ENCODE measurements around the gene AP3M1.
"Not testable (repeated sequence)": the region's sequence is repeated elsewhere in the genome, so short reads cannot be mapped to it uniquely, and the experiment has no call there.

Gene AP3M1

GRCh38 chr10:74163319-74164068 lies 12.9 kb upstream of the AP3M1 start:
- DNase-seq, result no peak

GRCh38 chr10:74160013-74160412 lies 9.4 kb upstream of the AP3M1 start:
- DNase-seq, result no peak

- DNase-seq, result no peak
Observed at GRCh38 chr10:74156919-74157289, 6.3 kb upstream of the AP3M1 start.

GRCh38 chr10:74153676-74154075 lies 3.0 kb upstream of the AP3M1 start:
- no peak for DNase-seq

DNA sequence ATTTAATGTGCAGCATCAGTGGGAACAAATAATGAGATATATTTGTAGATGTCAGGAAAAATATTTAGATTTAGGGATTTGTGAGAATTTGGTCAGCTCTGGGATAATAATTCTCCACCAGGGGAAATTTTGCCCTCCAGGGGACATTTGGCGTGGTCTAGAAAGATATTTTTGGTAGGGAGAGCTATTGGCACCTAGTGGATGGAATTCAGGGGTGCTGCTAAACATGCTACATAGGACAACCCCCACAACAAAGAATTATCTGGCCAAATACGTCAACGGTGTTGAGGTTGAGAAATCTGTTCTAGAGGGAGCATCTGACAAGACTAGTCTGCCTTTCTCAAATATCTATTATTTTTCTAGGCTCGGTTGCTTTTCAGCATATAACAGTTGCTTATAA lies 2.5 kb upstream of the AP3M1 start:
- DNase-seq, result no peak

- no peak for DNase-seq
Observed at GRCh38 chr10:74151879-74152722, 1.5 kb upstream of the AP3M1 start.

DNA sequence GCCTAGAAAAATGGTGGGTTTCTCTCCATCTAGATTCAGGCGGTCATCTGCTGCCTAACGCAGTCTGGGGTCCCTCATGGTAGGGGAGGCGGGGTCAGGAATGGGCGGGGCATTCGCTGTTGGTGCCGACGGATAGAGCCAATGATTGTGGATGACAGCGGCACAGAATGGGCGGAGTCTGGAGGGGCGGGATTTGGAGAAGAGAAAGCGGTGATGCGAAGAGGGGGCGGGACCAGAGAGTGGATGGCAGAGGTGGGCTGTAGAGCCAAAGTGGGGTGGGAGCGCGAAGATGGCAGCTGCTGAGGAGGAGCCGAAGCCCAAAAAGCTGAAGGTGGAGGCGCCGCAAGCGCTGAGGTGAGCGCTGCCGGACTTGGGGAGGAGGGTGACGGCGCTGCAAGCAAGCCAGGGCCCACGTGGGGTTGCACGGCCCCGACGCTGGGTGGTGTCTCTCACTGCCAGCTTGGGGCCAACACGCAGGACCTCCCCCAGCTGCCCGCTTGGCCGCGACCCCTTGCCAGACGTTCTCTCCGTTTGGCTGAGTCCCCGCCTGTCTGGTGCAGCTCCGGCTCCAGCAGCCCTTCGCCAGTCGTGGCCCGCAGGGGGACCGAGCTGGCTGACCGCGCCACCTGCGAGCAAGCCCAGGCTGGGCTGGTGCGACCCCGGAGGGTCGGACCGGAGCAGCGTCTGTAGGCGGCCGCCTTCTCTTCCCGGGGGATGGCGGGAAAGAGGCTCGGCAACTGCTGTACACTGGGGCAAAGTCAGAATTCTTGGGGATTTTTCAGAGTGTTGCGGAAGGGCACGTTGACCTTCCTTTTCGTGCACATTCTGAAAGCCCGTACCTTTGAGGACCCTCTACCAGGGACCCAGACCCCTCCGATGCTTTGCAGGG lies 606 bp upstream of the AP3M1 start, which contains the start of gene ADK:
Gene ADK (plus strand): TSS at position 232 of the 889 bp plus-strand sequence. CDS start 58 bp downstream, at position 290.
- DNase-seq, result peak; percentile 100

DNA sequence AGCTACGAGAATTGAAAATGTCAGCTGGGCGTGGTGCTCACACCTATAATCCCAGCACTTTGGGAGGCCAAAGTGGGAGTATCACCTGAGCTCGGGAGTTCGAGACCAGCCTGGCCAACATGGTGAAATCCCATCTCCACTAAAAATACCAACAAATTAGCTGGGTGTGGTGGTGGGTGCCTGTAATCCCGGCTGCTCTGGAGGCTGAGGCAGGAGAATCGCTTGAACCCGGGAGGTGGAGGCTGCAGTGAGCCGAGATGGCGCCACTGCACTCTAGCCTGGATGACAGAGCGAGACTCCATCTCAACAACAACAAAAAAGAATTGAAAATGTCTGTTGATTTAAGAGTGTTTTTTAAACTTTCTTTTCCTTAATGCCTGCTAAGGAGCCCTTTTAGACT lies 3.6 kb downstream of the AP3M1 start:
- DNase-seq, result not testable (repeated sequence)

- no peak for DNase-seq
Observed at GRCh38 chr10:74145133-74145532, 5.5 kb downstream of the AP3M1 start.

DNA sequence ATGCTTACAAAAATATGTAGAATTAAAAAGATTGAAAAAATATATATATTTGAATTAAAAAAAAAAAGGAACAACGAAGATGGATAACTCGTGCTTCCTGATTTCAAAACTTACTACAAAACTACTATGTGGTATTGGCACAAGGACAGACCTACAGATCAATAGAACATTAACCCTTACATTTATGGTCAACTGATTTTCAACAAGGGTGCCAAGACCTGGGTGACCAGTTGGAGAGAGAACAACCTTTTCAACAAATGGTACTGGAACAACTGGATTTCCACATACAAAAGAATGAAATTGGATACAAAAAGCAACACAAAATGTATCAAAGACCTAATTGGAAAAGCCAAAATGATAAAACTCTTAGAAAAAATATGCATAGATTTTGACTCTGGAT lies 10.1 kb downstream of the AP3M1 start:
- no peak for DNase-seq

GRCh38 chr10:74139981-74140380 lies 10.6 kb downstream of the AP3M1 start:
- DNase-seq, result no peak

- DNase-seq, result not testable (repeated sequence)
Observed at GRCh38 chr10:74138596-74138995, 12.0 kb downstream of the AP3M1 start.

GRCh38 chr10:74137992-74138391 lies 12.6 kb downstream of the AP3M1 start:
- DNase-seq, result no peak

GRCh38 chr10:74135452-74135851 lies 15.2 kb downstream of the AP3M1 start:
- DNase-seq, result no peak

DNA sequence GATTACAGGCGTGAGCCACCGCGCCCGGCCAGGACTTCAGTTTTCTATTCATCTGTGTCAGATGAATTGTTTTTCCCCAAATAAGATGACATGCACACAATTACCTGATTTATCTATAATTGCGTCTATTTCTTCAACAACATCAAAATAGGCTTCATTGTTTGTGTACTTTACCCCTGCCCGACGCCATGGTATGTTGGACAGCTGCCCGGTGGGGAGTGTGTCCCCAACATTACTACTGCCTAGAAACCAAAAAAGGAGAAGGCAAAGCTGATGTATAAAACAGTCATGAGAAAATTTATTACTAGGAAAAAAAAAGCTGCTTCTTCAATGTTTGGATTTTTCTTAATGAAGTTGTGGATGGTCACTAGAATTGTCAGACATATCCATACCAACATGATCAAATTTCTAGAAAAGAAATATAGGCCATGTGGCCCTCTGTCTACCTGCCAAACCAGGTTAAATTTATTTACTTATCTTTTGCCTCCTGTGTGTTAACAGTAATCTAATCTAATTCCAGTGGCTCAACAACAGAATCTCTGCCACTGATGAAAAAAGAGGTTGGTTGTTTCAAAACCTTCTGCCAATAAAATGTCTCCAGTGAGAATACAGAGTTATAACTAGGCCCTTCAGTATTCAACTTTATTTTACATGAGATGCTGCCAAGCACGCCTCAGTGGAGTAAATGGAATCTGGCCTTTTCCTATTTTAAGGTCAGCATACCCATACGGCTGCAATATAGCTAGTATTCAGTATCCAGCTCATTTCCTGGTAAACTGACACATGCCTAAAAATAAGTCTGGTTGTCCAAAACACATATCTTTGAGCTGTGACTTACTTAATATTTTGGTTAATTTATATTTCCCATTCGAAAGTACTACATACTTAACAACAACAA lies 16.5 kb downstream of the AP3M1 start:
- no peak for DNase-seq

GRCh38 chr10:74123081-74123480 lies 27.5 kb downstream of the AP3M1 start:
- DNase-seq, result no peak

GRCh38 chr10:74122060-74122459 lies 28.6 kb downstream of the AP3M1 start:
- DNase-seq, result no peak

DNA sequence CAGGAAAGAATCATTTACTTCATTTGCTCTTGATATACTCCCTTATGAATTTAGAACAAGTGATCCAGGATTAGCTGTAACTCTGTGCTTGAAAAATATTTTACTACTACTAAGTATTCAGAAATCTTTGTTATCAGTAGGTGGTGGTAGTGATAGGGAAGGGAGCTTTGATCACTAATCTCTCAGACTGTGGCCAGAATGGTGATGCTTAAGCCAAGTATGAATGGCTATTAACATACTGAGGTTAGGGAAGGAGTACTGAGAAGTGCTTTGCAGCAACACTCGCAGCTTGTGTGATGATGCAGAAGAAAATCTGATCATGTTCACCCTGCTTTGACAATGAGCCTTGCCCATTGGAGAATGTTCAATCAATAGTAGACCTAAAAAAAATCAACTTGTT lies 29.3 kb downstream of the AP3M1 start:
- no peak for DNase-seq

DNA sequence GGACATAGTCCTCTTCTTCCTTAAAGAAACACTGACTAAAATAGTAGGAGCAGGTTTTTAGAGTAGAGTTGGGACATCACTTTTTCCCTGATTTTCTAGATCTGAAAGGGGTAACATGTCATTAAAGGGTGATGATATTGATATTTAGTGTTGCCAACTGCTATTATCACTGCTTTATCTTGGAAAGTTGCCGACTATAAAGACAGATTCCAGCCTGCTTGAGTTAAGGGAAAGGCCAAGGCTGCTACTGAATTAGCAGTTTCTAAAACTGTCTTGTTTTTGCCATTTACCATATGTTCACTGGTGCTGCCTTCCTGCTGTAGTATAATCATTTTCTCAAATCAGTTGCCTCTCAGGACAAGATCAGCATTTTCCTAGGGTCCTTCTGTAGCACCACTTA lies 29.7 kb downstream of the AP3M1 start:
- DNase-seq, result no peak

DNA sequence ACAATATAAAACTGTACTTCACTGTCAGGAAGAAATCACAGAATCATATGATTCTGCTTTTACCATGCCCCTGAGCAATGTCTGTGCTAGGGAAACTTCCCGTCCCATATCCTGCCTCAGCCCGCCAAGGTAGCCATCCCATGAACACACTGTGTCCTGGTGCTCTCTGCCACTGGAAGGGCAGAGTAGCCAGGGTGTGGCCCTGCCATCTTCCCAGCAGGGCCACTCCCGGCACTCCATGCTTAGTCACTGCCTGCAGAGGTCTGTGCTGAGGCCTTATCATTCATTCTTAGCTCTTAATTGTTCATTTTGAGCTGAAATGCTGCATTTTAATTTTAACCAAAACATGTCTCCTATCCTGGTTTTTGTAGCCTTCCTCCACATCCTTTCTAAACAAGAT lies 31.8 kb downstream of the AP3M1 start:
- DNase-seq, result no peak

- no peak for DNase-seq
Observed at GRCh38 chr10:74117738-74118137, 32.9 kb downstream of the AP3M1 start.

DNA sequence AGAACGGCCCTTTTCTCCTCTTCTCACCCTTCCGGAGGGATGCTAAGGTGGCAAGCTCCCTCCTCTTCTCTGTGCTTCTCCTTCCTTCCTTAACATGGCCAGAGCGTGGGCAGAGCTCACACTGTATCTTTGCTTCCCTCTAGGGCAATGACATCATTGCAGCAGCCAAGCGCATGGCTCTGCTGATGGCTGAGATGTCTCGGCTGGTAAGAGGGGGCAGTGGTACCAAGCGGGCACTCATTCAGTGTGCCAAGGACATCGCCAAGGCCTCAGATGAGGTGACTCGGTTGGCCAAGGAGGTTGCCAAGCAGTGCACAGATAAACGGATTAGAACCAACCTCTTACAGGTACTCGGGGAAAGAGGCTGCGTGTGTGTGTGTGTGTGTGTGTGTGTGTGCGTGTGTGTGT lies 36.6 kb downstream of the AP3M1 start:
- no peak for DNase-seq

All from activated CD4-positive, alpha-beta T cell treated with anti-CD3 and anti-CD28 coated beads, Interleukin-2, Interleukin-6, amounts not matched to agents 100 ng/mL and 50 ng/mL, durations not matched to agents 16 hours and 8 hours (primary cell).